Activated T-helper 1 cell treated with anti-CD3 and anti-CD28 coated beads, Interleukin-12 subunit alpha, Interleukin-12 subunit beta, Interleukin-2, Interleukin-4 antibody, amounts not matched to agents 30 ng/mL and 10 ng/mL and 1 ng/mL, durations not matched to agents 14 hours and 24 hours and 36 hours (primary cell): Measurements from ENCODE around the gene ATP8A1. TPM values are rescaled to one million over a fixed set of nuclear protein-coding genes. Genes with fewer than 3 reads are reported as not detected.

Experiments used
- DNase-seq: peaks from one replicate; pipeline ENCODE4 v3.0.0; 2021; ENCODE audit warnings: low spot score
- H3K27ac Mint-ChIP-seq: one replicate; pipeline ENCODE4 v1.8.0; 2021; ENCODE audit warnings: mild to moderate bottlenecking, mixed read lengths
- H3K27me3 Mint-ChIP-seq: one replicate; pipeline ENCODE4 v1.8.0; 2022; ENCODE audit warnings: mild to moderate bottlenecking, moderate library complexity, mixed read lengths; ENCODE audit not compliant: insufficient read depth
- H3K36me3 Mint-ChIP-seq: one replicate; pipeline ENCODE4 v1.8.0; 2021; ENCODE audit warnings: low read depth, mixed read lengths
- H3K4me1 Mint-ChIP-seq: one replicate; pipeline ENCODE4 v1.8.0; 2021; ENCODE audit warnings: low read depth, mixed read lengths
- H3K4me3 Mint-ChIP-seq: one replicate; pipeline ENCODE4 v1.8.0; 2021; ENCODE audit warnings: mild to moderate bottlenecking, moderate library complexity, mixed read lengths
- H3K9me3 Mint-ChIP-seq: one replicate; pipeline ENCODE4 v1.8.0; 2021; ENCODE audit warnings: mixed read lengths
- intact Hi-C: fragments of 100-400 bp; cut with micrococcal nuclease; formaldehyde crosslinking; loops from one replicate; pipeline ENCODE4 v1.15.1; 2024
- total RNA-seq: library from RNA; stranded (reverse); gene quantifications from 2 replicates; pipeline ENCODE4 v1.2.3, GENCODE V29; 2022

Gene ATP8A1
- total RNA-seq, 1 donor from 2014 or later, result 18.2 TPM

DNA sequence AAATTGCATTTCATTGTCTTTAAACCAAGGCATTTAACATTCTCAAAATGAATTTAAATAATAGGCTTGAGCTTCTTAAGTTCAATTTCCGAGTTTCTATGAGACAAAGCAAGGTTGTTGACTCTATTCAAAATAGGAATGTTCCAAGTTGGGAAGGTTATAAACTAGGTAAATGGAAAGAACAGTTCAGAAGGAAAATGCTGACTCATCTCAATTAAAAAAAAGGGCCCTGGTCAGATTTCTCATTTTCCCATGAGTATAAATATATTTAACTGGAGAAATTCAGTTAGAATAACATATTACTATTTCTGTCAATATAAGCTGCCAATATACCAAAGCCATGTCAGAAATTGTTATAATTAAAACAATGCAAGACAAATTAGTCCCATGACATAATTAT, 113.8 kb downstream of the ATP8A1 start:
- DNase-seq, result no peak
- Mint-ChIP-seq H3K9me3 (no peaks in the 10 kb centered on the region), H3K27ac (no peak overlapping the region), H3K4me3 (no peak overlapping the region), H3K27me3 (no peaks in the 10 kb centered on the region), H3K36me3 (peaks cover 16% of the 10 kb centered on the region), H3K4me1 (no peaks in the 10 kb centered on the region)
- intact Hi-C loops, result no loop called here

DNA sequence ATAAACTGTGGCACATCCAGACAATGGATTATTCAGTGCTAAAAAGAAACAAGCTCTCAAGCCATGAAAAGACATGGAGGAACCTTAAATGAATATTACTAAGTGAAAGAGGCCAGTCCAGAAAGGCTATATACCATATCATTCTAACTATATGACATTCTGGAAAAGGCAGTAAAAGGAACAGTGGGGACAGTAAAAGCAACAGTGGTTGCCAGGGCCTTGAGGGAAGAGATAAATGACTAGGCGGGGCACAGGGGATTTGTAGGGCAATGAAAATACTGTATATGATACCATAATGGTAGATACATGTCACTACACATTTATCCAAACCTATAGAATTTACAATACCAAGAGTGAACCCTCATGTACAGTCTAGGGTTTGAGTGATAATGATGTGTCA, 115.3 kb downstream of the ATP8A1 start:
- H3K4me1 Mint-ChIP-seq, result peaks cover 6% of the 10 kb centered on the region
- H3K27ac Mint-ChIP-seq, result no peak overlapping the region
- H3K4me3 Mint-ChIP-seq, result no peak overlapping the region
- intact Hi-C loops, result no loop called here
- no peaks in the 10 kb centered on the region for H3K9me3 Mint-ChIP-seq
- no peak for DNase-seq
- H3K27me3 Mint-ChIP-seq, result no peaks in the 10 kb centered on the region
- peaks cover 20% of the 10 kb centered on the region for H3K36me3 Mint-ChIP-seq

DNA sequence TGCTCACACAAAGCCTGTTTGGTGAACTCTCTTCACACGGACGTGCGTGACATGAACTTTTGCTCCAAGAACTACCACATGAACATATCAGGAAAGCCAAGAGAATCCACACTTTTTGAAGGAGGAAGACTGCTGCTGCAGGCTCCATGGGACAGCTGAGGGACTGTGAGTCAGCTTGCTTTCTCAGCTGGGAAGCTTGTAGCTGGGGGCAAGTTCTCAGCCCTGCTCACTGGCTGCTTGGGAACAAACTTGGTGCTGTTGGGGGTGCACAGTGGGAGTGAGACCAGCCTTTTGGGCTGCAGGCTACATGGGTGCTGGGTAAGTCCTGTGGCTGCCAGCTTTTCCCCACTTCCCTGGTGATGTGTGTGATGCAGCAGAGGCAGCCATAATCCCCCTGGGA, 123.9 kb downstream of the ATP8A1 start:
- Mint-ChIP-seq H3K4me1 (peaks cover 6% of the 10 kb centered on the region), H3K9me3 (no peaks in the 10 kb centered on the region), H3K27me3 (no peaks in the 10 kb centered on the region), H3K27ac (no peak overlapping the region), H3K36me3 (peaks cover 23% of the 10 kb centered on the region), H3K4me3 (no peak overlapping the region)
- DNase-seq, result no peak
- intact Hi-C loops, result no loop called here

GRCh38 chr4:42531341-42532030, 125.4 kb downstream of the ATP8A1 start:
- H3K4me3 Mint-ChIP-seq, result no peak overlapping the region
- H3K27me3 Mint-ChIP-seq, result no peaks in the 10 kb centered on the region
- intact Hi-C loops, result no loop called here
- peaks cover 20% of the 10 kb centered on the region for H3K36me3 Mint-ChIP-seq
- H3K9me3 Mint-ChIP-seq, result no peaks in the 10 kb centered on the region
- no peak for DNase-seq
- H3K4me1 Mint-ChIP-seq, result no peaks in the 10 kb centered on the region
- H3K27ac Mint-ChIP-seq, result no peak overlapping the region

DNA sequence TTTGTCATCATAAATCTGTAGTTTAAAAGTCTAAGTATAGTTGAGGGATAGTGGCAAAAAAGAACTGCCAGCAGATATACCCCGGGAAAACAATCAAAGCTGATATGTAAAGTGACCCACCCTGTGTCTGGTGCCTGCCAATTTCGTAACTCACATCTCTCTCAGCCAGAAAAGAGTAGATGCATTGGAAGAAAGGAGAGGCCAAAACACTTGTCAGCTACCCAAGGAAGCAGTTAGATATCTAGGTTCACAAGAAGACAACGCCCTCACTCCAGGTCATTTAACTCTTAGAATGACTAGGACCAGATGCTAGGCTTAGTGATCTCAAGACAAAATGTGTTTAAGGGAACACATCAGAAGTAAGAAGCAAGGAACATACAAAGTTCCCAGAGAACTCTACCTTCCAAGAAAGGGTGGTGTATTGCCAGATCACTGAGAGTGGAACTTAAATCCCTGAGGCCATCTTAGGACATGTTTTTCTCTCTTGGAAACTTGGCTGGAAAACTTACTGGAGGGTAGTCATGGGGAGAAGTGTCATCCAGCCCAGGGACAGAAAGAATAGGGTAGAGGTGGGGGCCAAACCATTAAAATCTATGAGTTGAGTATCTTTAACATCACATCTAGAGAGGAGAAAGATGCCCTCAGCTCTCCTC, 133.7 kb downstream of the ATP8A1 start:
- DNase-seq, result no peak
- H3K36me3 Mint-ChIP-seq, result peaks cover 13% of the 10 kb centered on the region
- H3K4me3 Mint-ChIP-seq, result no peak overlapping the region
- no peaks in the 10 kb centered on the region for H3K9me3 Mint-ChIP-seq
- no peaks in the 10 kb centered on the region for H3K4me1 Mint-ChIP-seq
- H3K27ac Mint-ChIP-seq, result no peak overlapping the region
- no peaks in the 10 kb centered on the region for H3K27me3 Mint-ChIP-seq
- intact Hi-C loops, result no loop called here

DNA sequence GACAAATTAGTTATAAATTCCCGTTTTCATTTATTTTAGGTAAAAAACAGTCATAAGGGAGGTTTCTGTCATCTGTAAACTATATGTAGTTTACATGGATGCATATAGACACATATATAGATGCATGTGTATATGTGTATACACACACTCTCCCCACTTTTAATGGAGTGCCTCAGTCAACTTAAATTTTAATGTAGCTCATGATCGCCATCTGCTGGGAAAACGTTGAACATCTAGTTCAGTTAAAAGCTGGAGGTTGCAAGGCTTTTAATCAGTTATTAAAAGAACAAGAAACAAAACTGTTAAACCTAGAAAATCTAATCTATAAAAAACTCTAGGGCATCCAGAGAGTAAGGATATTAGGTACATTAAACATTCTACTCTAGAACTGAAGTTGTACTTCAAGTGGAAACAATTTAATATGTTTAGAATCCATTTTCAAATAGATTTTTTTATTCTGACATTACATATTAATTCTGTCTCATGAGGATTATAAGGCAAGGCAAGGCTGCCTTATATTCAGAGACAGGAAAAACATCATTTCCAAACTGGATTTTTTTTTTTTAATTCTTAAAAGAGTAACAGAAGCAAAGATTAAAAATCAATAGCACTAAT, 137.0 kb downstream of the ATP8A1 start:
- Mint-ChIP-seq H3K4me3 (no peak overlapping the region), H3K27me3 (no peaks in the 10 kb centered on the region), H3K4me1 (no peaks in the 10 kb centered on the region), H3K9me3 (no peaks in the 10 kb centered on the region), H3K36me3 (peaks cover 13% of the 10 kb centered on the region), H3K27ac (no peak overlapping the region)
- intact Hi-C loops, result loop anchor here (1.0 kb wide), 2 partner anchors 149 to 238 kb away; no protein-coding TSS in a partner anchor
- peak; percentile 21 for DNase-seq

DNA sequence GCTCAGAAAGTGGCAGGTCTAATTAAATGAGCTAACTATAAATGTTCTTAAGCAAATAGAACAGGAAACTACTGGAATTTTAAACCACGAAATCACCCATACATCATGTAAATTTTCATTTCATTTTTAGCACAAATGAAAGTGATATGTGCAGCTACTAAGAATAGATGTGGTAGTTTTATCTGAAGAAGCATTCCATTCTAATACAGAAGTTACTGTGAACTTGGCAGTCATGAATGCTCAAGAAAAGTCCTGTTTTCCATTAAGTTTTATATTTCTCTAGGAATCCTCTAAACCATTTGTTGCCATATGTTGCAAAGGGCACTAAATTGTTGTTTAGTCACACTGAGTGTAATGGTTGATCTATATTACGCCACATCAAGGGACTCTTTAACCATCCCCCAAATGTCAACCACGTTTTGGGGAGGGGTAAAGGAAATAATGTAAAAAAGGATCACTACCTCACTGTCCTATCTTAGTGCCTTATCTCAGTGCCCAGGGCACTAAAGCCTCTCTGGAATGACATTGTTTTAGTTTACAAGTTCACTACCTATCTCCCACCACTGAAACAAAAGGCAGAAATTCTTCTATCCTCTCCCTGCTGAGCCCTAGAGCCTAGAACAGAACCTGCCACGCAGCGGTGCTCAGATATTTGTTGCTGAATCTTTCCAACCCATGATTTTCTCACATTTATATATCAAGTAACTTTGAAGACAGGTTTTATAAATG, 141.6 kb downstream of the ATP8A1 start:
- Mint-ChIP-seq H3K9me3 (no peaks in the 10 kb centered on the region), H3K36me3 (no peaks in the 10 kb centered on the region), H3K4me1 (no peaks in the 10 kb centered on the region)

GRCh38 chr4:42513748-42514492, 143.0 kb downstream of the ATP8A1 start:
- DNase-seq, result no peak
- Mint-ChIP-seq H3K4me1 (no peaks in the 10 kb centered on the region), H3K4me3 (no peak overlapping the region), H3K9me3 (no peaks in the 10 kb centered on the region), H3K27me3 (no peaks in the 10 kb centered on the region), H3K36me3 (no peaks in the 10 kb centered on the region), H3K27ac (no peak overlapping the region)
- intact Hi-C loops, result no loop called here

More for the DNA sequence above, 141.6 kb downstream of the ATP8A1 start:
- H3K27me3 Mint-ChIP-seq, result no peaks in the 10 kb centered on the region
- no peak for DNase-seq
- no peak overlapping the region for H3K4me3 Mint-ChIP-seq
- H3K27ac Mint-ChIP-seq, result no peak overlapping the region
- intact Hi-C loops, result no loop called here

DNA sequence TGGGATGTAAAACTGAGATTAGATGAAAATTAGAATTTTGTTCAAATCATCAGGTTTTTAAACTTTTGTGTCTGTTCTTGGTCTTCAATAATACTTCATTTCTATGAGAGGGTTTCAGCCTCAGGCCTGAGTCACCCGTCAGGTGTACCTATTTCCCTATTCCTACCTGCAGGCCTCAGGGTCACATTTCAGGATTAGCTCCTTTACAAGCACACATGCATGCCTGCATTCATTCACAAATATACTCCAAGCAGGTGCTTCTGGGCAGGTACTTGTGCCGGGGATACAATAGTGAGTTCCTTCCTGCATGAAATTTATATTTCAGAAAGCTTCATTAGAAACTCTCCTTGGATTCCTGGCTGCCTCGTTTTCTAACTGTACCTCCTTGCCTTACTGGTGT, 144.7 kb downstream of the ATP8A1 start:
- Mint-ChIP-seq H3K36me3 (no peaks in the 10 kb centered on the region), H3K4me3 (no peak overlapping the region), H3K27ac (no peak overlapping the region), H3K27me3 (no peaks in the 10 kb centered on the region), H3K4me1 (no peaks in the 10 kb centered on the region), H3K9me3 (no peaks in the 10 kb centered on the region)
- DNase-seq, result no peak
- intact Hi-C loops, result no loop called here

- no peaks in the 10 kb centered on the region for H3K4me1 Mint-ChIP-seq
- peaks cover 5% of the 10 kb centered on the region for H3K36me3 Mint-ChIP-seq
- no peaks in the 10 kb centered on the region for H3K9me3 Mint-ChIP-seq
- no peak overlapping the region for H3K27ac Mint-ChIP-seq
- no peak overlapping the region for H3K4me3 Mint-ChIP-seq
- DNase-seq, result no peak
- H3K27me3 Mint-ChIP-seq, result no peaks in the 10 kb centered on the region
- intact Hi-C loops, result no loop called here
Observed at GRCh38 chr4:42510225-42510624, 146.7 kb downstream of the ATP8A1 start.

DNA sequence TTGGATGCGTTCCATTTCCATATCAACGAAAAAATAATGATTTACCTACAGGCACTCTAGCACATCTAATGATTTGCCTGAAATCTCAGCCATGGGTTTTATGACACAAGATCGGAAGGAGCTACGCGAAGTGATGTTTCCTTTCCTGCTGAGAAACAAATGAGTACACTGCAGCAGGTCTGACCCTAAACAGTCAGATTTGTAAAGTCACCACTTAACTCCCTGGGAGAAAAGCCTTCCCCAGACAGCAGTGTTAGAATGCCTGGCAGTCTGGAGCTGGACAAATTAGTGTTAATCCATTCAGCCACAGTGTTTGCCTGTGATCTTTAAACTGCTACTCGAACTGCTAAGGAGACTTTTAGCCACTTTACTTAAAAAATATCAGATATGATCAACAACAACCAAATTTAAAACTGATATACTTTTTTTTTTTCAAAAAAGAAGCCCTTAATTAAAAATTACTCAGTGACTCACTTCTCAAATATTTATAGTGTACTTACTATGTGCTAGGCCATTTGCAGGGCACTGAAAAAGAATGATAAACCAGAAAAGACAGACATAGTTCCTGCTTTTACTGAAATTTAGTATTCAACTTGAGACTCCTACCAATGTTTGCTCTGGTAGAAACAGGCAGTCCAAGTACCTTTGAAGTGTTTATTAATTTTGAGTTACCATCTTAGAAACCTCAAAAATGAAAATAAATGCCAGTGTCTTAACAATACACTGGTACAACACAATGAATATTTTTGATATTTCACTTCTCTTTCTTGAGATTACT, 155.1 kb downstream of the ATP8A1 start:
- no peaks in the 10 kb centered on the region for H3K4me1 Mint-ChIP-seq
- peaks cover 8% of the 10 kb centered on the region for H3K36me3 Mint-ChIP-seq
- H3K27me3 Mint-ChIP-seq, result no peaks in the 10 kb centered on the region
- DNase-seq, result no peak
- H3K27ac Mint-ChIP-seq, result no peak overlapping the region
- no peak overlapping the region for H3K4me3 Mint-ChIP-seq
- intact Hi-C loops, result no loop called here
- H3K9me3 Mint-ChIP-seq, result no peaks in the 10 kb centered on the region

DNA sequence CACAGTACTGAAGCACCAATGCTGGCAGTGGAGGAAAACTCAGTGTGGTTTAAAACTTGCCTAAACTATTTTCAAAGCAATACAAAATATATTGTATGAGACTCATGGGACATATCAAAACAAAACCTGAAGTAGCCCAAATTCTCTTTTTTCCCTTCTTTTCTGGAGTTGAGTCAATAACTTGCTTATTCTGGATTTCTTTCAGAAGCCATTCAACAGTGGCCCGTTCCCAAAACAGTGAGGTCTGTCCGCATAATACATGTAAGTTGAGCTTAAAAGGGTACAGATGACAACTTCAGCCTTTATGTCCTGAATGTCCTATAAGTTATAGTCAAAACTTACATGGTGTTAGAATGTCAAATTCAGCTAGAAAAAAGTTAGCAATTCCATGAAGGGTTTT, 158.9 kb downstream of the ATP8A1 start:
- Mint-ChIP-seq H3K4me3 (no peak overlapping the region), H3K27me3 (no peaks in the 10 kb centered on the region), H3K4me1 (no peaks in the 10 kb centered on the region), H3K36me3 (no peaks in the 10 kb centered on the region), H3K9me3 (no peaks in the 10 kb centered on the region), H3K27ac (no peak overlapping the region)
- intact Hi-C loops, result no loop called here
- no peak for DNase-seq
